Measurements from ENCODE around the gene IQSEC1.

GRCh38 chr3:12920967-12921366 lies 152.3 kb downstream of the IQSEC1 start:
- TF ChIP-seq CTCF (IDR thresholded peaks at IDR 0.05; ENCODE audit: insufficient read depth, low read depth, low read length), result no peak
- TF ChIP-seq EZH2 (IDR thresholded peaks at IDR 0.05; ENCODE audit: insufficient read depth, low read length), result no peak
